ENCODE measurements around the gene ZNF555. TPM values are rescaled to one million over a fixed set of nuclear protein-coding genes. Genes with fewer than 3 reads are reported as not detected.

ZNF555 gene
- total and polyA plus RNA-seq, 2 experiments from 2014 or later, result 2.7 to 7.4 TPM

- H3K4me2 ChIP-seq, result no peak overlapping the region
- no peak overlapping the region for H3K27ac ChIP-seq
- WGBS (ENCODE audit: low lambda C conversion rate, missing lambda C conversion rate), result 93% methylated on average over 5 of the region's 5 CpGs
- no peak for DNase-seq (ENCODE audit: low spot score)
- H3K36me3 ChIP-seq (replicated peaks; ENCODE audit: insufficient read depth, low read depth), result peaks cover 22% of the 10 kb centered on the region
- H3K9me3 ChIP-seq (ENCODE audit: low read depth), result peaks cover 57% of the 10 kb centered on the region
- H3K27me3 ChIP-seq, result no peaks in the 10 kb centered on the region
- H3K4me3 ChIP-seq, result no peak overlapping the region
- TF ChIP-seq, protein P1, sequence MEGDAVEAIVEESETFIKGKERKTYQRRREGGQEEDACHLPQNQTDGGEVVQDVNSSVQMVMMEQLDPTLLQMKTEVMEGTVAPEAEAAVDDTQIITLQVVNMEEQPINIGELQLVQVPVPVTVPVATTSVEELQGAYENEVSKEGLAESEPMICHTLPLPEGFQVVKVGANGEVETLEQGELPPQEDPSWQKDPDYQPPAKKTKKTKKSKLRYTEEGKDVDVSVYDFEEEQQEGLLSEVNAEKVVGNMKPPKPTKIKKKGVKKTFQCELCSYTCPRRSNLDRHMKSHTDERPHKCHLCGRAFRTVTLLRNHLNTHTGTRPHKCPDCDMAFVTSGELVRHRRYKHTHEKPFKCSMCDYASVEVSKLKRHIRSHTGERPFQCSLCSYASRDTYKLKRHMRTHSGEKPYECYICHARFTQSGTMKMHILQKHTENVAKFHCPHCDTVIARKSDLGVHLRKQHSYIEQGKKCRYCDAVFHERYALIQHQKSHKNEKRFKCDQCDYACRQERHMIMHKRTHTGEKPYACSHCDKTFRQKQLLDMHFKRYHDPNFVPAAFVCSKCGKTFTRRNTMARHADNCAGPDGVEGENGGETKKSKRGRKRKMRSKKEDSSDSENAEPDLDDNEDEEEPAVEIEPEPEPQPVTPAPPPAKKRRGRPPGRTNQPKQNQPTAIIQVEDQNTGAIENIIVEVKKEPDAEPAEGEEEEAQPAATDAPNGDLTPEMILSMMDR (IDR thresholded peaks at IDR 0.05; ENCODE audit: poor library complexity), result no peak
- TF ChIP-seq EZH2 (IDR thresholded peaks at IDR 0.05; ENCODE audit: borderline replicate concordance), result no peak
- no peak for TF ChIP-seq EZH2phosphoT487 (IDR thresholded peaks at IDR 0.05; ENCODE audit: low read depth, severe bottlenecking, unreplicated experiment)
- H3K9me2 ChIP-seq (replicated peaks; ENCODE audit: insufficient read depth), result no peaks in the 10 kb centered on the region
- no peak overlapping the region for H2AFZ ChIP-seq
- no peaks in the 10 kb centered on the region for H3K79me2 ChIP-seq
- no peaks in the 10 kb centered on the region for H3K4me1 ChIP-seq (ENCODE audit: insufficient read depth)
- no peaks in the 10 kb centered on the region for H4K20me1 ChIP-seq (ENCODE audit: insufficient read depth, poor library complexity, severe bottlenecking)
Measured at GRCh38 chr19:2856457-2857050, 15.3 kb downstream of the ZNF555 start.

DNA sequence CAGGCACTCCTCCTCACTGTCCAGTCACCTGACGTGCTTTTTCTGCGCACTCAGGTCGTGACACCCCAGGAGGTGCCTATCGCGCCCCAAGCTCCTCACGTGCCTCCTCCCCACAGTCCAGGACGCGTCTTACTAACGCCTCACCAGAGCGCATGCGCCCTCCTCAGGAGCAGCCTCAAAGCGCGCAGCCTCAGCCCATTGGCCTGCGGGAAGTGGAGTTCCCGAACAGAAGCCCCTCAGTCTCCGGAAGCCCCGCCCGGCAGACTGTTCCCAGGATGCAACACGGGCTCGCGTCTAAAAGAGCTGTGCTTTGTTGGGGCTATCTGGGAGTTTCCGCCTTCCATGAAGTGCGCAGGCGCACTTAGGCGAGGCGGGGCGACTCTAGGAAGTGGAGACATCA is 17.6 kb downstream of the ZNF555 start:
- Histone ChIP-seq H3K27ac (no peak overlapping the region), H3K9me3 (ENCODE audit: low read depth) (peaks cover 34% of the 10 kb centered on the region), H4K20me1 (ENCODE audit: insufficient read depth, poor library complexity, severe bottlenecking) (no peaks in the 10 kb centered on the region), H3K79me2 (no peaks in the 10 kb centered on the region), H3K4me2 (no peak overlapping the region), H3K9me2 (replicated peaks; ENCODE audit: insufficient read depth) (no peaks in the 10 kb centered on the region), H2AFZ (no peak overlapping the region), H3K4me3 (no peak overlapping the region), H3K36me3 (replicated peaks; ENCODE audit: insufficient read depth, low read depth) (peaks cover 6% of the 10 kb centered on the region), H3K4me1 (ENCODE audit: insufficient read depth) (no peaks in the 10 kb centered on the region), H3K27me3 (no peaks in the 10 kb centered on the region)
- no peak for DNase-seq (ENCODE audit: low spot score)
- TF ChIP-seq EZH2phosphoT487 (IDR thresholded peaks at IDR 0.05; ENCODE audit: low read depth, severe bottlenecking, unreplicated experiment), result no peak
- TF ChIP-seq, protein P1 (IDR thresholded peaks at IDR 0.05; ENCODE audit: poor library complexity), result no peak
- TF ChIP-seq EZH2 (IDR thresholded peaks at IDR 0.05; ENCODE audit: borderline replicate concordance), result no peak
- WGBS (ENCODE audit: low lambda C conversion rate, missing lambda C conversion rate), result 97% methylated on average over 27 of the region's 27 CpGs

GRCh38 chr19:2863816-2864215 is 22.5 kb downstream of the ZNF555 start:
- Histone ChIP-seq H3K36me3 (replicated peaks; ENCODE audit: insufficient read depth, low read depth) (no peaks in the 10 kb centered on the region), H4K20me1 (ENCODE audit: insufficient read depth, poor library complexity, severe bottlenecking) (no peaks in the 10 kb centered on the region), H3K27me3 (no peaks in the 10 kb centered on the region), H2AFZ (no peak overlapping the region), H3K79me2 (no peaks in the 10 kb centered on the region), H3K4me2 (no peak overlapping the region), H3K9me3 (ENCODE audit: low read depth) (no peaks in the 10 kb centered on the region), H3K9me2 (replicated peaks; ENCODE audit: insufficient read depth) (no peaks in the 10 kb centered on the region), H3K4me1 (ENCODE audit: insufficient read depth) (no peaks in the 10 kb centered on the region), H3K4me3 (no peak overlapping the region), H3K27ac (no peak overlapping the region)
- no peak for DNase-seq (ENCODE audit: low spot score)
- TF ChIP-seq EZH2phosphoT487 (IDR thresholded peaks at IDR 0.05; ENCODE audit: low read depth, severe bottlenecking, unreplicated experiment) (no peak), EZH2 (IDR thresholded peaks at IDR 0.05; ENCODE audit: borderline replicate concordance) (no peak)
- TF ChIP-seq, protein P1 (IDR thresholded peaks at IDR 0.05; ENCODE audit: poor library complexity), result no peak
- 81% methylated on average over 10 of the region's 10 CpGs for WGBS (ENCODE audit: low lambda C conversion rate, missing lambda C conversion rate)

Data from hepatocyte (in vitro differentiated cells).